Gastroesophageal sphincter (tissue), 4 donors: ENCODE results near the gene RAD9A. TPM values are rescaled to one million over a fixed set of nuclear protein-coding genes. Genes with fewer than 3 reads are reported as not detected.

Experiments
- ATAC-seq: fragments of 150-250 bp; one replicate; pipeline ENCODE4 v1.9.1; 2016; ENCODE audit warnings: mild to moderate bottlenecking, moderate library complexity
- H3K27ac ChIP-seq, 4 donors: fragments of 200-600 bp; sonication (generic) in 3 of 4; 1 replicate in 3 of 4; 2 replicates in 1 of 4; pipeline ENCODE4 v1.5.1; 2016 to 2019
- H3K27me3 ChIP-seq: fragments of 200-600 bp; sonication (generic); one replicate; pipeline ENCODE4 v1.5.1; 2019
- H3K36me3 ChIP-seq, 2 donors: fragments of 200-600 bp; sonication (generic); one replicate each; pipeline ENCODE4 v1.5.1; 2019; ENCODE audit warnings: control low read depth in 1 of 2
- H3K4me1 ChIP-seq, 3 donors: fragments of 200-600 bp; sonication (generic); 1 replicate in 2 of 3; 2 replicates in 1 of 3; pipeline ENCODE4 v1.5.1; 2016 to 2019; ENCODE audit warnings: control low read depth in 2 of 3
- H3K4me3 ChIP-seq, 2 donors: fragments of 200-600 bp; sonication (generic); one replicate each; pipeline ENCODE4 v1.5.1; 2019; ENCODE audit warnings: mild to moderate bottlenecking in 1 of 2, moderate library complexity in 1 of 2
- H3K9me3 ChIP-seq, 3 donors: fragments of 200-600 bp; sonication (generic); one replicate each; pipeline ENCODE4 v1.5.1; 2017 to 2019; ENCODE audit warnings: control low read depth in 2 of 3
- CTCF ChIP-seq, 4 experiments: fragments of 200-600 bp in 2 of 4; fragments of 450-650 bp in 2 of 4; sonication (generic) in 1 of 4; IDR thresholded peaks; one replicate each; pipeline ENCODE4 v1.5.1; 2017 to 2019; ENCODE audit warnings: antibody characterized with exemption in 4 of 4, mild to moderate bottlenecking in 2 of 4, moderate library complexity in 2 of 4
- EP300 ChIP-seq: sonication (generic); formaldehyde crosslinking; IDR thresholded peaks from one replicate; pipeline ENCODE4 v1.6.1; 2017; ENCODE audit warnings: antibody characterized with exemption, mild to moderate bottlenecking
- POLR2A ChIP-seq, 2 donors: fragments of 450-650 bp; IDR thresholded peaks; one replicate each; pipeline ENCODE4 v1.6.1; 2017; ENCODE audit warnings: antibody characterized with exemption in 2 of 2, mild to moderate bottlenecking in 2 of 2, moderate library complexity in 1 of 2
- POLR2AphosphoS5 ChIP-seq: sonication (generic); formaldehyde crosslinking; IDR thresholded peaks from one replicate; pipeline ENCODE4 v1.6.1; 2017; ENCODE audit warnings: antibody characterized with exemption
- WGBS, 2 donors: methylation state at CpG; one replicate each; pipeline ENCODE4 v1.1.5; 2018; ENCODE audit warnings: low coverage in 1 of 2; 5-methylcytosine and 5-hydroxymethylcytosine counted together
- total RNA-seq, 4 donors: library from RNA; depleted of rRNA; stranded (reverse); fragments of >200 nt; gene quantifications; one replicate each; pipeline ENCODE4 v1.1.0, GENCODE V29; 2016

Gene RAD9A
- total RNA-seq, 4 donors from 2014 or later, result 8.5 to 16.0 (median 11.1) TPM

GRCh38 chr11:67415501-67416304, 23.9 kb downstream of the RAD9A start, which contains the start of gene CARNS1:
Gene CARNS1, plus strand, starts transcription at chr11:67415678. Its CDS starts 522 bp downstream, at chr11:67416200.
- peak within 1 kb of the TSS in 3 of 4 donors; percentile 67 to 73 (median 70) for H3K27ac ChIP-seq
- H3K27me3 ChIP-seq, result peaks cover 24% of the 10 kb centered on the region
- no peak for ATAC-seq
- WGBS, 2 donors, result 0% methylated on average over 1 of the region's 67 CpGs; no CpG with 5 or more reads in 1 of the 2 donors
- no peaks in the 10 kb centered on the region for H3K9me3 ChIP-seq
- peaks cover 0 to 60% (median 15%) of the 10 kb centered on the region in 3 donors for H3K4me1 ChIP-seq
- no peaks in the 10 kb centered on the region for H3K36me3 ChIP-seq
- TF ChIP-seq CTCF (IDR thresholded peaks at IDR 0.05) (no peak), EP300 (no peak), POLR2AphosphoS5 (no peak), POLR2A (IDR thresholded peaks at IDR 0.05) (no peak)
- H3K4me3 ChIP-seq, result peak within 1 kb of the TSS; percentile 7 to 53

GRCh38 chr11:67416416-67417335, 24.9 kb downstream of the RAD9A start:
- H3K27me3 ChIP-seq, result peaks cover 14% of the 10 kb centered on the region
- 60 to 87% methylated on average over 3 to 5 of the region's 21 CpGs for WGBS, 2 donors
- no peaks in the 10 kb centered on the region for H3K36me3 ChIP-seq
- peaks cover 0 to 65% (median 15%) of the 10 kb centered on the region in 3 donors for H3K4me1 ChIP-seq
- no peak for ATAC-seq
- H3K9me3 ChIP-seq, result no peaks in the 10 kb centered on the region
- H3K27ac ChIP-seq, result peak overlapping the region in 3 of 4 donors; percentile 67 to 73 (median 70)
- no peak overlapping the region for H3K4me3 ChIP-seq
- TF ChIP-seq CTCF (IDR thresholded peaks at IDR 0.05) (no peak), POLR2A (IDR thresholded peaks at IDR 0.05) (no peak), EP300 (no peak), POLR2AphosphoS5 (no peak)

GRCh38 chr11:67417425-67417824, 25.6 kb downstream of the RAD9A start:
- WGBS, 2 donors, result no CpG with 5 or more reads among the region's 12 CpGs
- H3K4me3 ChIP-seq, result no peak overlapping the region
- no peak for TF ChIP-seq EP300
- TF ChIP-seq POLR2AphosphoS5, result no peak
- no peak for TF ChIP-seq POLR2A (IDR thresholded peaks at IDR 0.05)
- TF ChIP-seq CTCF (IDR thresholded peaks at IDR 0.05), result no peak
- H3K4me1 ChIP-seq, result peaks cover 0 to 65% (median 15%) of the 10 kb centered on the region in 3 donors
- no peaks in the 10 kb centered on the region for H3K9me3 ChIP-seq
- H3K27me3 ChIP-seq, result peaks cover 7% of the 10 kb centered on the region
- H3K36me3 ChIP-seq, result no peaks in the 10 kb centered on the region
- ATAC-seq, result no peak
- peak overlapping the region in 2 of 4 donors; percentile 45 to 70 for H3K27ac ChIP-seq

- Histone ChIP-seq H3K9me3 (no peaks in the 10 kb centered on the region), H3K4me3 (no peak overlapping the region), H3K27ac (peak overlapping the region in 1 of 4 donors; percentile 88), H3K27me3 (no peaks in the 10 kb centered on the region), H3K36me3 (no peaks in the 10 kb centered on the region), H3K4me1 (peaks cover 0 to 65% (median 15%) of the 10 kb centered on the region in 3 donors)
- ATAC-seq, result no peak
- no peak for TF ChIP-seq CTCF (IDR thresholded peaks at IDR 0.05)
- no peak for TF ChIP-seq POLR2AphosphoS5
- no peak for TF ChIP-seq EP300
- no peak for TF ChIP-seq POLR2A (IDR thresholded peaks at IDR 0.05)
- WGBS, 2 donors, result 94% methylated on average over 3 of the region's 26 CpGs; no CpG with 5 or more reads in 1 of the 2 donors
These were observed 26.9 kb downstream of the RAD9A start for GRCh38 chr11:67418476-67419281.
